Psoas muscle (tissue), 8 donors: ENCODE results near the gene SLC38A10. TPM values are rescaled to one million over a fixed set of nuclear protein-coding genes. Genes with fewer than 3 reads are reported as not detected.

Experiments
- ATAC-seq, 4 donors: fragments of 200-7000 bp; cut with Tn5 transposase; one replicate each; pipeline ENCODE4 v1.9.1; 2020; ENCODE audit warnings: moderate library complexity in 3 of 4, mild to moderate bottlenecking in 2 of 4
- DNase-seq, 2 donors: peaks; one replicate each; pipeline ENCODE4 v3.0.0-alpha.2; 2020
- H3K27ac ChIP-seq: fragments of 200-600 bp; one replicate; pipeline ENCODE4 v1.8.0; 2022
- H3K27me3 ChIP-seq, 3 donors: fragments of 200-600 bp in 1 of 3; one replicate each; pipeline versions ENCODE4 v1.6.1 to v1.8.0; 2013 to 2022; ENCODE audit warnings: low read length in 2 of 3, mild to moderate bottlenecking in 2 of 3, moderate library complexity in 1 of 3; ENCODE audit not compliant: insufficient read depth in 3 of 3
- H3K36me3 ChIP-seq, 2 donors: fragments of 200-600 bp in 1 of 2; one replicate each; pipeline versions ENCODE4 v1.6.1 to v1.8.0; 2013 to 2022; ENCODE audit warnings: low read depth in 1 of 2, mild to moderate bottlenecking in 1 of 2, moderate library complexity in 1 of 2; ENCODE audit not compliant: insufficient read depth in 1 of 2
- H3K4me1 ChIP-seq: fragments of 200-600 bp; one replicate; pipeline ENCODE4 v1.8.0; 2022
- H3K4me3 ChIP-seq: fragments of 200-600 bp; one replicate; pipeline ENCODE4 v1.8.0; 2022; ENCODE audit warnings: mild to moderate bottlenecking
- H3K9me3 ChIP-seq: fragments of 200-600 bp; one replicate; pipeline ENCODE4 v1.8.0; 2022
- WGBS, 3 donors: extraction: QIAGEN DNeasy Blood & Tissue Kit; methylation state at CpG; one replicate each; pipeline versions ENCODE4 v1.1.6 to v1.1.7; 2013; 5-methylcytosine and 5-hydroxymethylcytosine counted together
- intact Hi-C, 2 donors: fragments of 100-400 bp; cut with DNase I; formaldehyde crosslinking; loops; one replicate each; pipeline versions ENCODE4 v1.11.0 to v1.14.2; 2022
- polyA plus RNA-seq, 3 donors: library from polyadenylated mRNA; stranded (reverse); fragments of 200-250 nt; gene quantifications; one replicate each; pipeline ENCODE4 v1.2.3, GENCODE V29; 2013
- total RNA-seq, 4 donors: library from RNA; stranded (reverse); fragmentation: NEBNext Ultra II Directional in 2 of 4; extraction: Animal tissue kit (Norgen Biotek cat#: 25700) in 2 of 4; gene quantifications; one replicate each; pipeline versions ENCODE4 v1.2.1 to v1.2.4, GENCODE V29; 2021 to 2023
- TF ChIP-seq, protein P1 (sequence below): fragments of 200-600 bp; IDR thresholded peaks from one replicate; pipeline ENCODE4 v1.8.0; 2022; ENCODE audit warnings: antibody characterized with exemption
- donor health status: healthy with polysubstance abuse.
- donor health status: DM: no; HTN: no; CAD: no; lungs with moderate emphysema.
- donor health status: Bipolar disorder and iron deficiency.
- donor health status: healthy.
- donor health status: DM: yes; HTN: yes; CAD: no.
- donor health status: DM: no; HTN: no; CAD: no.
- donor health status: DM: no; HTN: no; CAD: no.
- donor health status: DM: yes; HTN: yes; CAD: no.

Gene SLC38A10
- total and polyA plus RNA-seq, 7 donors: 16.7 to 40.6 (median 19.8) TPM

- Histone ChIP-seq H3K9me3 (no peaks in the 10 kb centered on the region), H3K36me3 (no peaks in the 10 kb centered on the region), H3K4me3 (no peak overlapping the region), H3K27ac (no peak overlapping the region), H3K4me1 (peaks cover 42% of the 10 kb centered on the region), H3K27me3 (no peaks in the 10 kb centered on the region)
- peak in 1 of 2 donors; percentile 40 for DNase-seq
- peak in 2 of 4 donors; percentile 40 to 51 for ATAC-seq
- TF ChIP-seq, protein P1, sequence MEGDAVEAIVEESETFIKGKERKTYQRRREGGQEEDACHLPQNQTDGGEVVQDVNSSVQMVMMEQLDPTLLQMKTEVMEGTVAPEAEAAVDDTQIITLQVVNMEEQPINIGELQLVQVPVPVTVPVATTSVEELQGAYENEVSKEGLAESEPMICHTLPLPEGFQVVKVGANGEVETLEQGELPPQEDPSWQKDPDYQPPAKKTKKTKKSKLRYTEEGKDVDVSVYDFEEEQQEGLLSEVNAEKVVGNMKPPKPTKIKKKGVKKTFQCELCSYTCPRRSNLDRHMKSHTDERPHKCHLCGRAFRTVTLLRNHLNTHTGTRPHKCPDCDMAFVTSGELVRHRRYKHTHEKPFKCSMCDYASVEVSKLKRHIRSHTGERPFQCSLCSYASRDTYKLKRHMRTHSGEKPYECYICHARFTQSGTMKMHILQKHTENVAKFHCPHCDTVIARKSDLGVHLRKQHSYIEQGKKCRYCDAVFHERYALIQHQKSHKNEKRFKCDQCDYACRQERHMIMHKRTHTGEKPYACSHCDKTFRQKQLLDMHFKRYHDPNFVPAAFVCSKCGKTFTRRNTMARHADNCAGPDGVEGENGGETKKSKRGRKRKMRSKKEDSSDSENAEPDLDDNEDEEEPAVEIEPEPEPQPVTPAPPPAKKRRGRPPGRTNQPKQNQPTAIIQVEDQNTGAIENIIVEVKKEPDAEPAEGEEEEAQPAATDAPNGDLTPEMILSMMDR: no peak
- intact Hi-C loops: no loop called here
- WGBS, 3 donors: 56 to 77% (median 65%) methylated on average over 14 of the region's 14 CpGs
Measured at GRCh38 chr17:81334987-81335772, 40.1 kb upstream of the SLC38A10 start.

DNA sequence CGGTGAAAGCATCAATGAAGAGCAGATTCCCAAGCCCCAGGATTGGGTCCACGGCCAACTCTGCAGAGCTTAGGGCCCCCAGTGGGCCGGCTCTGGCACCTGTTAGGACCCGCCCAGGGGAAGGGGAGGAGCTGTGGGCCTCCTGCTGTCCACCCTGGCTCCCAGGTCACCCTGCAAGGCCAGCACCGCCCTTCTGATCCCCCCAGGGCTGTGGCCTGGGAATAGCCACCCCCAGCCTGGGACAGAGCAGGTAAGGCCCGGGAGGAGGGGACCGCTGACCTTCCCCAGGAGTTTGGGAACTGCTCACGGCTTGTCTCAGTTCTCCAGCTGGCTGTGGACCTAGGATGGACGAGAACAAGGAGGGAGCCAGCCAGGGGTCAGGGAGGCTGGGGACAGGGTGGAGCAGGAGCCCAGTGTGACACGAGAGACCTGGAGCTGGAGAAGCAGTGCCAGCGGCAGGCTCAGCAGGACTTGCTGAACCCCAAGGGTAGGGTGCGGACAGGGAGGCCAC is 39.3 kb upstream of the SLC38A10 start:
- Histone ChIP-seq H3K27ac (peak overlapping the region; percentile 36), H3K9me3 (no peaks in the 10 kb centered on the region), H3K4me3 (no peak overlapping the region), H3K36me3 (no peaks in the 10 kb centered on the region), H3K27me3 (no peaks in the 10 kb centered on the region), H3K4me1 (peaks cover 45% of the 10 kb centered on the region)
- peak in 1 of 2 donors; percentile 75 for DNase-seq
- intact Hi-C loops: no loop called here
- WGBS, 3 donors: 29 to 57% (median 36%) methylated on average over 12 of the region's 12 CpGs
- peak in 2 of 4 donors; percentile 50 to 63 for ATAC-seq
- TF ChIP-seq, protein P1: no peak

DNA sequence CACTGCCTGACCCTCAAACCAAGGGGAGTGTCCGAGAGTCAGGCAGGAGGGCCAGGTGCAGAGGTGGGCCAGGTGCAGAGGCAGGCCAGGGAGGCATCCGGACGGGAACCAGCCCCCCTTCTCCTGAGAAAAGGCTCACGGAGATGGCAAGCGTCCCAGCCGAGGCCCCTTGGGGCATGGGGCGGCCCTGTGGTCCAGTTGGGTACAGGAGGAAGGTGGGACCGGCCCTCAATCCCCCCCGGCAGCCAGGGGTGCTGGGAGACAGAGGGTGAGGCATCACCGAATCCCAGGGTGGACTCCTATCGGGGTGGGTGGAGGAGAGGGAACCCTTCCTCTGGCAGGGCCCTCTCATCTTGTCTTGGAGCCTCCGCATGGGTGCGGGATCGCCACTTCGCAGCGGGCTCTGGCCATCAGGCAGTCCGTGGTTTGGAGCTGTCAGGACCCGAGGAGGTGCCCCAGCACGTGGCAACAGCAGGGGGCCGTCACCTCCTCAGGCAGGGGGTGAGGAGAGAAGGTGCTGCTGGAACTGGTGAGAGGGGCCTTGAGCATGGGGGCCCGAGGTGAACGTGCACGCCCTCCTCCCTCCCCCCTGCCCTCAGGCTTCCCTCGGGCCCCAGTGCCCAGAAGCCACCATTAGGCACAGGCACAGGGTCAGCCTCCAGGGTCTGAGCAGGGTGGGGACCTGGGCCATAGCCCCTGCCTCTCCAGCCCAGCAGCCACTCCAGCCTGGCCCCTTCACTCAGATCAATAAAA is 38.7 kb upstream of the SLC38A10 start:
- TF ChIP-seq, protein P1: no peak

DNA sequence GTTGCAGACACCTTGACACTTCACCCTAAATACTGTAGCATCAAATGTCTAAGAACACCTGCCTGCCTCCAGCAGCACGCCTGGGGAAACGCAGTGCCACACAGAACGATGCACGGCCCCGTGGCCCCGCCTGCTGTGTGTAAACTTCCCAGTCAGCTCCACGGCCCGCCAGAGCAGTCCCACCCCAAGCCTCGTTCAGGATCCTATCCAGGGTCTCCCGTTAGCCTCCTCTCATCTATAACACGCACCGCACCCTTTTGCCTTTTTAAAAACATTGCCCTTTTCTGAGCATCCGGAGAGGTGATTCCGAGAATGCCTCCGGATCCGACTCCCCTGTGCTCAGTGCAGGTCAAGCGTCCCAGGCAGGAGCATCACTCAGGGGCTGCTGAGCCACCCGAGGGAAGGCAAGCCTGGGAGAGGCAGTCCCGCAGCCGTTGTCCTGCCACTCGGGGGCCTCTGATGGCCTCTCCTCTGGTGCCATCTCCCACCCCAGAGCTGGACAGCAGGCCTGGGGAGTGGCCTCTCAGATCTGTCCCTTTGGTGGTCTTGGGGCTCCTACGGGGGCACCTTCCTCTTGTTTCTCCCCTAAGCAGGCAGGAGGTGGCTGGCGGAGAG is 37.9 kb upstream of the SLC38A10 start:
- no peak overlapping the region for H3K4me3 ChIP-seq
- DNase-seq (peak in 1 of 2 donors; percentile 38), ATAC-seq (no peak)
- no peaks in the 10 kb centered on the region for H3K9me3 ChIP-seq
- H3K4me1 ChIP-seq: peaks cover 52% of the 10 kb centered on the region
- intact Hi-C loops: no loop called here
- no peaks in the 10 kb centered on the region for H3K27me3 ChIP-seq
- no peaks in the 10 kb centered on the region for H3K36me3 ChIP-seq
- 84 to 86% (median 86%) methylated on average over 23 of the region's 23 CpGs for WGBS, 3 donors
- no peak overlapping the region for H3K27ac ChIP-seq
- TF ChIP-seq, protein P1: no peak

More for the DNA sequence above, 38.7 kb upstream of the SLC38A10 start:
- Histone ChIP-seq H3K4me1 (peaks cover 50% of the 10 kb centered on the region), H3K27ac (no peak overlapping the region), H3K4me3 (no peak overlapping the region), H3K9me3 (no peaks in the 10 kb centered on the region), H3K27me3 (no peaks in the 10 kb centered on the region), H3K36me3 (no peaks in the 10 kb centered on the region)
- ATAC-seq: no peak
- peak in 1 of 2 donors; percentile 58 for DNase-seq
- WGBS, 3 donors: 83 to 86% (median 85%) methylated on average over 20 to 24 of the region's 24 CpGs
- intact Hi-C loops: no loop called here
